Right lung (tissue), 5 donors: ENCODE data around the gene HEPN1. TPM values are rescaled to one million over a fixed set of nuclear protein-coding genes. Genes with fewer than 3 reads are reported as not detected.

Source experiments
- DNase-seq, 2 donors: peaks; one replicate each; pipeline ENCODE4 v3.0.0-alpha.2; 2013
- polyA plus RNA-seq, 5 donors: library from polyadenylated mRNA; unstranded; fragments of 120-200 nt; gene quantifications; one replicate each; pipeline versions ENCODE4 v1.2.1 to v1.2.3, GENCODE V29; 2013; ENCODE audit warnings: inconsistent platforms in 1 of 5, low replicate concordance in 1 of 5; ENCODE audit not compliant: insufficient read length in 5 of 5, insufficient read depth in 1 of 5

HEPN1 gene
- polyA plus RNA-seq, 5 donors: not detected

DNA sequence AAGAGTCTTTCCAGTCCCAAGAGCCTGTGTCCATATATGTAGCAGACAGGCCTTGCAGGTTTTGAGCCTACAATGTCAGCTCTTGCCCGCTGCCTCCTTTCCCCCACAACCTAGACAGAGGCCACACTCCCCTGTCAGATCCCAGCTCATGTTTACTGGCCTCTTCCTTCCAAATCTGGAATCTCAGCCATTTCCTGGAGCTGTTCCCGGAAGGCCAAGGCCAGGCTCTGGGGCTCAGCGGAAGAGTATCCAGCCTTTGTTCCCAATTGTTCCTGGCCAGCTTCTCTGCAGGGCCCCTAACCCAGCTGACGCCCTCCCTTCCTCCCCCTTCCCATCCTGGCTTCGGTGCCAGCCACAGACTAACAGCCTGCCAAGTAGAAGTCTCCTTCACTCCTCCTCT lies 20.3 kb upstream of the HEPN1 start:
- peak; percentile 54 to 57 for DNase-seq

DNA sequence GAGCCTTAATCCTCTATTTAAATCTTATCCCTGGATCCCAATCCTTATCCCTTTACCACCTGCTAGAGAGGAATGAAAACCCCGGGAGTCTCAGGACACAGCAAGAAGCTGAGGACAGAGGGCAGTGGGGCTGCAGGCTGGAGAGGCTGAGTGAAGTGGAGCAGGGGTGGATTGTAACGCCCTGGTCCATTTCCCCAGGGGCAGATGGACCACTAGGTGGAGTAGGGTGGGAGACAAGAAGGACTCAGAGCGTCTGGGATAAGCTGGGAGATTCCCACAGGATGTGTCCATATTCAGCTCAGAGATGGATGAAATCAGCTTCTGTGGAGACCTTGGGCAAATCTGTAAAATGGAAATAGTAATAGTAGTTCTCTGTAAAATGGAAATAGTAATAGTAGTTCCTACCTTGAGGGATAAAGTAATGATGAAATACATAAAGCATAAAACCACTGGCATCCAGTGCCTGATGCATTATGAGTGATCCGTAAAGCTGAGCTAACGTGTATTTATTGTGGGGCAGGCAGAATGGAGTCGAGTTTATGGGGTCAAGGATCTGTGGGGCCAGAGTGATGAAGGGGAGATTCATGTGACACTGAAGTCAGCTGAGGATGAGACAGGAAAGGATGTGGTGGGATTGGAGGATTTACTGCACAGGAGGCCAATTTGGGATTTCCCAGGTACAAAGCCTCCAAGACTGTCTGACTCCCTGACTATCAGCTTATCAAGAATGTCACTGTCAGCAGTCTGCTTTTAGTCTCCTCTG lies 19.5 kb upstream of the HEPN1 start:
- DNase-seq: no peak

DNA sequence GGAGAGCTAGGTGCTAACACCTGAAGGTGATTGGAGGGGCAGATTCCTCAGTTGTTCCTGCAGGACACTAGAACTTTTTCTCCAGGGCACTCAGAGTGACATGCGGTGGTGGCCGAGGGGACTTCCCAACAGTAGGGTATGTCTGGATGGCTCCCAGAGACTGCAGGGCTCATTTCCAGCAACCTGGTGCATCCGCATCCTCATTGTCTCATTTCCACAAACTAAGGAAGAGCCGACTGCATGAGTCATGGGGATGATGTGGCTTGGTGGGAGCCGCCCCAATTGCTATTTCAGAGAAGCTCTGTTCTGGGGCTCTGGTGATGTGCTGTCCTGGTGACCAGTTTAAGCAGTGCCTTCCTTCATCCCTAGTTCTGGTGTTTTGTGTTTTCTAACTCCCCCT lies 18.6 kb upstream of the HEPN1 start:
- no peak for DNase-seq

DNA sequence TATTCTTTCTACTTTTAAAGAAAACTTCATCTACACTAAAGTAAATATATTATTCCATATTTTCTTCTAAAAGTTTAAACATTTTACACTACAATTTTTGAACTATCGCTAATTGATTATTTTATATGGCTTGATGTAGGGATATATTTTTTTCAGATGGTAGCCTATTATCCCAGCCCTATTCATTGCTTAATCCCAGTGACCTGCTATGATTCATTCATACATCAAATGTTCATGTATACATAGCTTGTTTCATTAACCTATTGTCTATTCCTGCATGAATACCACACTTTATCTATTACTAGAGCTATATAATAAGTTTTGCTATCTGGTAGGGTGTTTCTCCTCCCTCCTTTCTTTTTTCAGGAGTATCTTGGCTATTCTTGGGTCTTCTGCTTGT lies 16.4 kb upstream of the HEPN1 start:
- DNase-seq: no peak

DNA sequence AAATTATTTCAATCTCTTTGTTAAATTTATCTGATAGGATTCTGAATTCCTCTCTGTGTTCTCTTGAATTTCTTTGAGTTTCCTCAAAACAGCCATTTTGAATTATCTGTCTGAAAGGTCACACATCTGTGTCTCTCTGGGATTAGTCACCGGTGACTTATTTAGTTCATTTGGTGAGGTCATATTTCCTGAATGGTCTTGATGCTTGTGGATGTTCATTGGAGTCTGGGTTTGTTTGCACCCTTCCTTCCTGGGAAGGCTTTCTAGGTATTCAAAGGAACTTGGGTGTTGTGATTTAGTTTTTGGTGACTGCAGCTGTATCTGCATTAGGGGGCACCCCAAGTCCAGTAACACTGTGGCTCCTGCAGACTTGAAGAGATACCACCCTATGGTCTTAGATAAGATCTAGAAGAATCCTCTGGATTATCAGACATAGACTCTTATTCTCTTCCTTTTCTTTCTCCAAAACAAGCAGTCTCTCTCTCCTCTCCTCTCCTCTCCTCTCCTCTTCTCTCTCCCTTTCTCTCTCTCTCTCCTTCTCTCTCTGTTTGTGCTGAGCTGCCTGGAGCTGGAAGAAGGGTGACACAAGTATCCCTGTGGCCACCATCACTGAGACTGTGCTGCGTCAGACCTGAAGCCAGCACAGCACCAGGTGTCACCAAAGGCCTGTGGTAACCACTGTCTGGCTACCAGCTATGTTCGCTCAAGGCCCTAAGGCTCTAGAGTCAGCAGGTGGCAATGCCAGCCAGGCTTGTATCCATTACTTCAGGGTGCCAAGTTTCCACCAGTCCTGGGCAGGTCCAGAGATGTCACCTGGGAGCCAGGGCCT lies 3.3 kb upstream of the HEPN1 start:
- no peak for DNase-seq

DNA sequence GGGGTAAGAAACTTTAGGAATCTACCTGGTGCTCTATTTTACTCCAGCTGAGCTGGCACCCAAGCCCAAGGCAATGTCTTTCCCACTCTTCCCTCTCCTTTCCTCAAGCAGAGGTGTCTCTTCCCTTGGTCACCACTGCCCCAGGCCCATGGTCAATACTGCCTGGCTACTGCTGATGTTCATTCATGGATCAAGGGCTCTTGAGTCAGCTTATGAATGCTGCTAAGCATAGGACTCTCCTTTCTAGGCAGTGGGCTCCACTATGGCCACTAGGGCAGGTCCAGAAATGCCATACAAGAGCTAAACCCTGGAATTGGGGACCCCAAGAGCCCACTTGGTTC lies 2.7 kb upstream of the HEPN1 start:
- no peak for DNase-seq

DNA sequence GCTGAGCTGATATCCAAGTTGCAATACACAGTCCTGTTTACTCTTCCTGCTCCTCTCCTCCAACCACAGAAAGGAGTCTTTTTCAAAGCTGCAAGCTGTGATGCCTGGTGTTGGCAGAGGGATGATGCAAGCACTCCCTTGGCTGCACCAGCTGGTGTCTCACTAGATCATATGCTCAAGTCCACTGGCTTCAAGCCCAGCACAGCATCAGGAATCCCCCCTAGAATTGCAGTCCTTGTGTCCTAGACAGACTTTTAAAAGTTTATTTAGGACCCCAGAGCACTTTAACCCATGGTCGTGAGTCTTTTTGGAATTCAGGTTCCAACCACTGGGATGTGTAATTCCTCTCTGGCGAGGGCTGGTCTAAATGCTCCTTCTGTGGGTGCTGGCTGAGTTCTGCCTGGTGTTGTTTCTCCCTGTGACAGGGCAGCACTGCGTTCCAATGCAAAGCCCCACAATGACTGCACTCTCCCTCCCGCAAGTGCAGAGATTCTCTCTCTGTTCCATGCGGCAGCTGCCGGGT lies 1.9 kb upstream of the HEPN1 start:
- DNase-seq: no peak

DNA sequence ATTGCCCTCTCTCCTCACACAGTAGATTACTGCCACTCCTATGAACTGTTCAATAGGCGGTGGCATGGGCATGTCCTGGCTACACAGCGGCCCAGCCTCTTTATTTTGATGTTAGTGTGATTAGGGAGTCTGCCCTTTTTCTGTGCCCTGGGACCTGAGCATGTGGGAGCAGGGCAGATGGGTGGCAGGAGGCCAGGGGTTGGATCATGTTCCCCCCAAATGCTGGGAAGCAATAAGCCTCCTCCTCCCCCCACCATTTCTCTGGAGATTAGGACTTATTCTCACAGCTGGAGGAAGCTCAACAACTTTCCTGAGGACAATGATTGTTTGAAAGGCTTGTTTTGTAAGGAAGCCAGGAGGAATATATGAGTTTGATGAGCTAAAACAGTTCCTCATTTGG lies 848 bp downstream of the HEPN1 start:
- no peak for DNase-seq

DNA sequence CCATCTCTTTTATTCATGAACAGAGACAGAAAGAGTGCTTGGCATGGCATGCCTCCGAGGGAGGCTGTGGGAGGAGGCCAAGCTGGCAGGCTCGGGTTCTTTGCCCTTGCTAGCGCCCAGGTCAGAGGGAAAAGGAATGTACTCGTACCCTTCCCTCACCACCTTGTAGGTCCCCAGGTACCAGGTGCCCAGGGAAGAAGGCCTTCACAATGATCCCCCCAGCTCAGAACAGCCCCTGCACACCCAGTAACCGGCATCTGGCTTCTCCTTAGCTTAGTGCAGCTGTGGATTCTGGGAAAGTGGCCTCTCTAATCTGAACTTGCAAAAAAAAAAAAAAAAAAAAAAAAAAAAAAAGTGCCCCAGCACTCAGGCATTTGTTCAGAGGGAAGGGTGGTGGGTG lies 1.3 kb downstream of the HEPN1 start:
- DNase-seq: no peak

DNA sequence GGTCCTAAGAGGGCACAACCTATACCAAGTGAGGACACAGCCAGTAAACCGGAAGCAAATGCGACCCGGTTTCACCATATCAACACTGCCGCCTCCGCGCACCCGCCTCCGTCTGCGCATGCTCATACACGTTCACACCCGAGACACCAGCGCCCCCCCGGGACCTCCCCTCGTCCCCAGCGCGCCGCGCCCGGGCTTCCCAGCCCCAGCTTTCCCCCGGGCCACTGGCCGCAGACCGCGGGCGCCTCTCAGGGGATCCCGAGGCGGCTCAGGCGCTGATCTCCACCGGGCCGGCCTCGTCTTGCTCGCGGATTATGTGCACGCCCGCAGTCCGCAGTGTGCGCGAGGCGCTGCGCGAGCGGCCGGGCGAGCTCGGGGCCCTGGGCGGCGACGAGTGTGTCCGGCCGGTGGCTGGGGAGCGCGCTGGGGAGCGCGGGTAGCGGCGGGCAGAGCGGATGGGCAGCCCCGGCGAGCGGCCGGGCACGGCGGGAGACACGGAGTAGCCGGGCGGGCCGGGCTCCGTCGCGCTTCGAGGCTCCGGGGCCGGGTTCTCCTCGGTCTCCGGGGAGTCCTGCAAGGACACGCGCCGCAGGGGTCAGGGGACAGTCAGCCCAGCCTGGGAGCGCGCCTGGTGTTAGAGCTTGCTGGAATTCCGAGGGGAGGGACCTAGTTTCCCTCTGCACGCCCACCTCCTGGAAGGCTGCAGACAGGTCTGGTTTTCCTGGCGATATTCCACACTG lies 2.0 kb downstream of the HEPN1 start:
- DNase-seq: peak; percentile 85 to 88

DNA sequence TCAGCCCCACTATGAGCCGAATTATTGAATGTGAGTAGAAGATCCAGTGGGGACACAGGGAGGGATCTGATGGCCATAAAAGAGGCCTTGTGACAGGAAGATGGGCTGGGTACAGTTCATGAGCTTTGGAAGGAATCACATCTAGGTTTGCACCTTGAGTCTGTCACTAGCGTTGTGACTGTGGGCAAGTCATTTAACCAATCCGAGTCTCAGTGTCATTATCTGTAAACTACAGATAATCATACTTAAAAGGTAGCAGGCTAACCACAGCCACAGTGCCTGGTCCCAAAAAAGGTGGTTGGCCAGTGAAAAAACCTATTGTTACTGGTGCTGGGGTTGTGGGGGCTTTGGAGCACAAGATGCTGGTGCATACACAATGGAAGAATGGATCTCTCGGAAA lies 3.8 kb downstream of the HEPN1 start:
- DNase-seq: no peak

DNA sequence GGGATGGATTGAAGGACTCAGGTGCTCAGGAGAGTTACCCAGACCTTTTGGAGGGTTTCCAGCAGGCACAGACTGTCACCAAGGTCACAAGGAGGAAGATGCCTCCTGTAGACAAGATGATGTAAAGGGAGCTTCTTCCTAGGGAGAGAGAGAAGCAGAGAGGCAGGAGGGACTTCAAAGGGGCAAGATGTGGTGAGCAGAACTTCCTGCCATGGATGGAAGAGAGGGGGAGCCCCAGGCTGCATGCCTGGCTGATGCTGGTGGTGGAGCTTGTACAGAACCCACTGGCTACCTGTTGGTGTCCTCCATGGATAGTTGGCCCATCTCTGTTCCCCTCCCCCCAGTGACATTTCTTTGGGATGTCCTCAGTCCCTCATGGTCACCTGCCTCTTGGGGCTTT lies 4.2 kb downstream of the HEPN1 start:
- DNase-seq: no peak

DNA sequence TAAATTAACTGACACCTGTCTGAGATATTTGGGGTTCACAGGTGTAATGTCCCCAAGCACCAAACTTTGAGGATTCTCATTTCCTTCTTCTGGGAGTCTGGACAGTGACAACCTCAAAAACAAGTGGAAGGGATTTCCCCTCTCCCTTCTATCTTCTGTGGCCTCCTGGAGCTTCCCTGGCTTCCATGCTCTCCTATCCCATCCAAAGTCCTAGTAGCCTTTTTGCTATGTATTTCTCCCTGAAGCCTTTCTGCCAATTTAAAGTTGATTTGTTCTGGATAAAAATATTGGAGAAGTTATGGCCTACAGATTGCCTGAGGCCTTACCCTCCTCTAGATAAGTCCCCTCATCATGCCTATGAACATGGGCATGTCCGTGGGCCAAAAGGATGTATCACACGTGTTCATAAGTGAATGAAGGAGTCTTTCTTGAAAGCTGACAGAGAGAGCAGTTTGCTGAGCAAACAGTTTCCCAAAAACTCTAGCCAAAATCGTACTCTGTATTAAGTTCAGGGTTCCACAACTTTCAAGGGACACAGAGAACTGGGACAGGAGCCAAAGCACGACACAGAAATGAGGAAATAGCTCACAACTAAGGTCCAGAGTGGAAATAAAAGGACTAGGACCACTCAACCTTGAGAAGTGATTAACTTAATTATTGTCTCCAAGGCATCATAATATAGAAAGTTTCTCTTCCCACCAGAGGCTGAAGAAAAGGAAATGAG lies 10.1 kb downstream of the HEPN1 start:
- no peak for DNase-seq

DNA sequence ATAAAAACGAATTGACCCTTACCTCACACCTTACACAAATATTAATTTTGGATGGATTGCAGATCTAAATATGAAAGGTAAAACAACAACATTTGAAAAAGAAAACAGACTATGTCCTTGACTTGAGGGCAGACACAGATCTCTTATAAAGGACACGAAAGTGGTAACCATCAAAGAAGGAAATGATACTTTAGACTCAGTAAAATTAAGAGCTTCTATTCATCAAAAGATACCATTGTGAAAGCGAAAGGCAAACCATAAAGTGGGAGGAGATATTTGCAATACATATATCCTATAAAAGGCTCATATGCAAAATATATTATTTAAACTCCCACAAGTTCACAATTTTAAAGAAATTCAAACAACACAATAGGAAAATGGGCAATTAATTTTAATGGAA lies 11.7 kb downstream of the HEPN1 start:
- no peak for DNase-seq

DNA sequence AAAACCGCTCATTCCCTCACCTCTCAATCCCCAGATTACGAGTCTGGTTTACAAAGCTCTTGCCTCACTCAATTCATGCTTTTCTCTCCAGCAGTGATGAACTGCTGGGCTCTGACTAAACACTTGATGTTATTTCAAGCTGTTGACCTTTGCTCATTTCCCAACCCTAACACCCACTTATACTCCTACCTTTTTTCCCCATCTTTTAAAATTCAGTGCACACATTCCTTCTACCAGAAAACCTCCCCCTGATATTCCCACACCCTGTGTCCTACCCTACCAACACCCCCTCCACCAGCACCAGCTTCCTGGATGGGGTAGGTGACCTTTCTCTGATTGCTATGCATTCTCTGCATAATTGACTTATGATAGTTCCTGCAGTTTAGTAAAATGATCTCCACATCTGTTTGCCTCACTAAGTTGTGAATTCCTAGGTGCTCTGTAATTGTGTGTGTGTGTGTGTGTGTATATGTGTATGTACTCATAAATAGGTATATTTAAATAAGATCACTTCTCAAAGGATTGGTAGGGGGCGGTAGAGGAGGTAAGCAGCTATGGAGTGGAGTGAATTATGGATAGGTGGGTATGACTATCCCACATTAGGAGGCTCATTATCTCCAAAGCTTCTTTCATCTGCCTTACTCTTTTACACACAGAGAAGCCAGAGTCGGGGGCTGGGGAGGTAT lies 16.0 kb downstream of the HEPN1 start:
- DNase-seq: no peak

DNA sequence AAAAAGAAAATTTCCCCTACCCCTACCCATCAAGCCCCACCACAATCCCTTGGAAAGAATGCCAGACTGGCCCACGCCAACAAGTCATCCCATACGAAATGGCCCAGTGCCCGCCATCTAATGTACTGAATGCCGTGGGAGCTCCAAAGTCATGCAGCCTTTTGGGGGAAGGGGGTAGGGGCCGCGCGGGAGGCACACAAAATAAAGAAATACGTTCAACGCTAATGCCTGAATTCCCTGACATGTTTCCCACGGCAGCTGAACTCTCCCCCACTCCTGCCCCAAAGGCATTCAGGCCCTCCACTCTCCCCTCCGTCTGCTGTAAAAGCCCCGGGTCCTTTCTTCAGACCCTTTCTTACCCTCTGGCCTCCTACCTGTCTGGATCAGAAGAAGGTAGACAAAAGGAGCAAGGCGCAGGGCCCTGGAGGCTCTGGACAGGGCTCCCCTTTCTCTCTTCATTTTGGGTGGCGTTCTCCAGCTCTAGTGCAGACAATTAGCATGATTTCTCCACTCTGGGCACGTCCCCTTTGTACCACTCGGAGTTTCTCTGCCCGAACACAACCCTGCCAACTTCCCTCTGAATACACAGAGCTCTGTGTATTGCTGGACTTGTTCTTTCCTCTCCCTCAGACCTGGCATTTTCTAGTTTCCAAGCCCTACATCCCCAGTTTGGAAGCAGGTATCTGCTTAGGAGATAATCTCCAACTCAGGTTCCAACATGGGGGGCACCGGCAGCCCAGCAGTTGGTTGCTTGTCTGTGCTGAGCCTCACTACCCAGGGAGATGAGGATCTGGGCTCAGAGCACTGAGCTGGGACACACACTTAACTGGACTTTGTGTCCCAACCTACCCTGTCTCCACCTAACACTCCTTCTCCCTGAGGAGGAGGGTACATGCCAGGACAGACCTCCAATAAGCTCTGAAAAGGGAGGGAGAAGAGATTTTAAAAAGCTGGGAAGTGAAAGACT lies 16.8 kb downstream of the HEPN1 start, which contains the start of gene HEPACAM:
Gene HEPACAM (minus strand): TSS at position 500 of the 967 bp plus-strand sequence. CDS start 41 bp downstream, at position 459.
- no peak for DNase-seq

DNA sequence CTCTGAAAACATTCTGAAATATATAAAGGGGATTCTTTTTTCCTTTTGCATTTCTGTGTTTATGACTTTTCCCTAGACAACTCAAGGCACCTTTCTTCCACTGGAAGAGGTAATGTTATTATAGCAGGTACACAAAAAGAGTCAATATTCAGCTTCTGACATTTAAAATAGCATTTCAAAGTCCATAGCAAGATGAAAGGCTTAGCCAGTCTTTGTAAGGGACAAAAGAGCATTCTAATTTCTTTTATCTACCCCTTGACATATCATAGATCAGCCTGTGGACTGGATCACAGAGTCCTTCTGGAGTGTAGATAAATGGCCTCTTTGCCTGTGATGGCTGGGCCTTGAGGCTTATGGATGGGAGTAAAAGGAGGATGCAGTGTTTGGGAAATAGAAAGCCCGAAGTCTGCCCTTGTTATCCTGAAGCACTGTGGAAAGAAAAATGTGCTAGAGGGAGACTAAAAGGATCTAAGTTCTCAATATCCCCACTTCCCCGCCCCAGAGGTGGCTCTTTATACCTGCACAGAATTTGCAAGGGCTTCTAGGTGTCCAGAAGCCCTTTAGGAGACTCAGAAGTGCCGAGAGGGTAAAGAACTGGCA lies 18.4 kb downstream of the HEPN1 start:
- DNase-seq: no peak

DNA sequence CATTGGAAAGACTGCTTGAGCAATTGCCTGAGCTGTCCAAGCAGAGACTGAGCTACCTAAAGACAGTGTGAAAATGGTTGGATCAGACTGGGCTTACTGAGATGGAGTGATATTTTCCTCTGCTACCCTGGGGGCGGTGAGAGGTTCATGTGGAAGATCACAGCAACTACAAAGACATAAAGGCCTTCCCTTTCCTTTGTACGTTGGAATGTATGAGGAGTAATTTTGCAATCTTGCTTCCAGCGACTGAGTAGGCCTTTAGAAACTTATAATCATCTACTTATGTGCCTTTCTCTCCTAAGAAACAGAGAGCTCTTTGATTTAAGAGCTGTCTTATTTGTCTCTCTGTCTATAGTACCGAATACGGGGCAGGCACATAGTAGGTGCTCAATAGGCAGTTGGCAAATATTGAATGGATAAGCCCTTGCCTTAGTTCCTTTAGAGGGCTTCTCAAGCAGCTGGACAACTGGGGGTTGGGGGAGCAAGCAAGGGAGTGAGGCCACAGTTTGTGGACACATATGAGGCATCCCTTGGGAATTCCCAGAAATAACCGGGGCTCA lies 19.2 kb downstream of the HEPN1 start:
- no peak for DNase-seq

DNA sequence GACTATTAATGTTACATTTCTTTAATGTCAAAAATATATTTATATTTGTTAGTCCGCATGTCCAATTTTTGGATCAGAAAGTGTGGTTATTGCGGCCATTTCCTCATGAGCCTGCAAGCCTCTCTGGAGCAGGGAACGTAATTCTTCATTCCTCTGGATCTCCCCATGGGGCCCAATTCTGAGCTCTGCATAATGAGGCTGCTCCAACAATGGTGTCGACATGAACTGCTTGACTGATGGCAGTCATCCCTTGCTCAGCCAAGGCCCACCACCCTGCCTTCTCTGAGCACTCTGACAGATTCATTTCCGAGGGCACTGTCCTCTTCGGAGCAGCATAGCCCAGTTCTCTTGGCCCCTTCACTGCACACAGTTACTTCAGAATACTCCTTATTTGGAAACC lies 19.9 kb downstream of the HEPN1 start:
- no peak for DNase-seq
